BJ (cell line): ENCODE results near the gene CD28. TPM values are rescaled to one million over a fixed set of nuclear protein-coding genes. Genes with fewer than 3 reads are reported as not detected.
"Not testable (repeated sequence)": the region's sequence is repeated elsewhere in the genome, so short reads cannot be mapped to it uniquely, and the experiment has no call there.

ENCODE experiments used
- CTCF ChIA-PET: fragments of 350-600 bp; formaldehyde crosslinking; extraction: SDS; loops from one replicate; lab custom pipeline; 2021; ENCODE audit warnings: antibody characterized with exemption, inconsistent platforms; lab: Yijun Ruan, JAX
- POLR2A ChIA-PET: fragments of 300-600 bp; sonication (Branson Sonifier 250); formaldehyde crosslinking; extraction: SDS; loops from one replicate; lab custom pipeline; 2021; ENCODE audit warnings: antibody characterized with exemption; lab: Charles Lee
- DNase-seq: peaks from one replicate; pipeline ENCODE4 v3.0.0-alpha.2; 2011; ENCODE audit warnings: low read depth
- H3K27me3 ChIP-seq: 2 replicates; pipeline ENCODE4 v1.6.0; 2011; ENCODE audit warnings: low read length; ENCODE audit not compliant: control insufficient read depth, insufficient read depth
- H3K36me3 ChIP-seq: 2 replicates; pipeline ENCODE4 v1.5.1; 2011; ENCODE audit warnings: low read length; ENCODE audit not compliant: control insufficient read depth, insufficient read depth
- H3K4me3 ChIP-seq: 2 replicates; pipeline ENCODE4 v1.5.1; 2011; ENCODE audit warnings: low read depth, mild to moderate bottlenecking, control low read depth, low read length
- polyA plus RNA-seq: library from polyadenylated mRNA; depleted of rRNA; stranded (reverse); fragments of >200 nt; gene quantifications from 2 replicates; pipeline ENCODE4 v1.2.3, GENCODE V29; 2011
- TF ChIP-seq, protein P1 (sequence below): IDR thresholded peaks from 2 replicates; pipeline ENCODE4 v1.5.1; 2011; ENCODE audit warnings: low read depth, mild to moderate bottlenecking, control low read depth, inconsistent platforms, low read length, moderate library complexity; ENCODE audit not compliant: insufficient read depth

Gene CD28
- polyA plus RNA-seq, 1 experiment: not detected

DNA sequence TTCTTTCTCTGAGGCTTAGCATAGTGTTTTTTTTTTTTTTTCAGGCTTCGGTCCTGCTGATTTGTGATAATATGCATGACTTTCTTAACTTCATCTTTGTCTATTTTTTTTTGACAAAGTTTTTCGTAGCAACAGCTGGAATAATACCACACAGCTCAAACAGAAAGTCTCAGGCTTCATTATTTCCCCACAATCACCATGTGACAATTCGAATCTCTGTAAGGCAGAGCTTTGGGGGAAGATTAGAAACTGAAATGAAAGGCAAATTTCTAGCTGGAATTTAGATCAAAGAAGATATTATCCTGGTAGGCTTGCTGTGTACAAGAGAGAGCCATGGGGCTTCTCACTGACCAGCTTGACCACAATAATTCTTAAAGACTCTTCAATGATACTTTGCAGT lies 12.2 kb upstream of the CD28 start:
- CTCF ChIA-PET: interaction anchor here (1.2 to 1.4 kb wide), 2 partner anchors 25 to 49 kb away, joined by 4 to 5 read pairs; no protein-coding TSS in a partner anchor
- TF ChIP-seq, protein P1, sequence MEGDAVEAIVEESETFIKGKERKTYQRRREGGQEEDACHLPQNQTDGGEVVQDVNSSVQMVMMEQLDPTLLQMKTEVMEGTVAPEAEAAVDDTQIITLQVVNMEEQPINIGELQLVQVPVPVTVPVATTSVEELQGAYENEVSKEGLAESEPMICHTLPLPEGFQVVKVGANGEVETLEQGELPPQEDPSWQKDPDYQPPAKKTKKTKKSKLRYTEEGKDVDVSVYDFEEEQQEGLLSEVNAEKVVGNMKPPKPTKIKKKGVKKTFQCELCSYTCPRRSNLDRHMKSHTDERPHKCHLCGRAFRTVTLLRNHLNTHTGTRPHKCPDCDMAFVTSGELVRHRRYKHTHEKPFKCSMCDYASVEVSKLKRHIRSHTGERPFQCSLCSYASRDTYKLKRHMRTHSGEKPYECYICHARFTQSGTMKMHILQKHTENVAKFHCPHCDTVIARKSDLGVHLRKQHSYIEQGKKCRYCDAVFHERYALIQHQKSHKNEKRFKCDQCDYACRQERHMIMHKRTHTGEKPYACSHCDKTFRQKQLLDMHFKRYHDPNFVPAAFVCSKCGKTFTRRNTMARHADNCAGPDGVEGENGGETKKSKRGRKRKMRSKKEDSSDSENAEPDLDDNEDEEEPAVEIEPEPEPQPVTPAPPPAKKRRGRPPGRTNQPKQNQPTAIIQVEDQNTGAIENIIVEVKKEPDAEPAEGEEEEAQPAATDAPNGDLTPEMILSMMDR: no peak

GRCh38 chr2:203697190-203697589 lies 9.2 kb upstream of the CD28 start:
- H3K4me3 ChIP-seq: no peak overlapping the region
- H3K36me3 ChIP-seq: no peaks in the 10 kb centered on the region
- ChIA-PET CTCF (interaction anchor here (0.6 to 2.2 kb wide), 2 partner anchors 12 to 17 kb away, joined by 3 to 5 read pairs; no protein-coding TSS in a partner anchor), POLR2A (no interaction called here)
- DNase-seq: no peak
- TF ChIP-seq, protein P1: no peak
- no peaks in the 10 kb centered on the region for H3K27me3 ChIP-seq

More for the DNA sequence above, 12.2 kb upstream of the CD28 start:
- Histone ChIP-seq H3K4me3 (no peak overlapping the region), H3K36me3 (no peaks in the 10 kb centered on the region), H3K27me3 (no peaks in the 10 kb centered on the region; the same call in 1 of the 2 replicates)
- DNase-seq: no peak
- POLR2A ChIA-PET: no interaction called here

DNA sequence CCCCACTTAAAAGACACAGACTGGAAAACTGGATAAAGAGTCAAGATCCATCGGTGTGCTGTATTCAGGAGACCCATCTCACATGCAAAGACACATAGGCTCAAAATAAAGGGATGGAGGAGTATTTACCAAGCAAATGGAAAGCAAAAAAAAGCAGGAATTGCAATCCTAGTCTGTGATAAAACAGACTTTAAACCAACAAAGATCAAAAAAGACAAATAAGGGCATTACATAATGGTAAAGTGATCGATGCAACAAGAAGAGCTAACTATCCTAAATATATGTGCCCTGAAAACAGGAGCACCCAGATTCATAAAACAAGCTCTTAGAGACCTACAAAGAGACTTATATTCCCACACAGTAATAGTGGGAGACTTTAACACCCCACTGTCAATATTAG lies 8.7 kb upstream of the CD28 start:
- H3K4me3 ChIP-seq, POLR2A ChIA-PET, DNase-seq, H3K36me3 ChIP-seq, H3K27me3 ChIP-seq: not testable (repeated sequence)
- CTCF ChIA-PET: interaction anchor here (0.6 to 2.2 kb wide), 2 partner anchors 12 to 16 kb away, joined by 3 to 5 read pairs; no protein-coding TSS in a partner anchor

DNA sequence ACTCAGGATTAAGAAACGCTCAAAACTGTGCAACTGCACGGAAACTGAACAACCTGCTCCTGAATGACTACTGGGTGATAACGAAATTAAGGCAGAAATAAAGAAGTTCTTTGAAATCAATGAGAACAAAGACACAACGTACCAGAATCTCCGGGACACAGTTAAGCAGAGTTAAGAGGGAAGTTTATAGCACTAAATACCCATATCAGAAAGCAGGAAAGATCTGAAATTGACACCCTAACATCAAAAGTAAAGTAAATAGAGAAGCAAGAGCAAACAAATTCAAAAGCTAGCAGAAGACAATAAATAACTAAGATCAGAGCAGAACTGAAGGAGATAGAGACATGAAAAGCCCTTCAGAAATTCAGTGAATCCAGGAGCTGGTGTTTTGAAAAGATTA lies 8.0 kb upstream of the CD28 start:
- H3K36me3 ChIP-seq, POLR2A ChIA-PET, DNase-seq, H3K27me3 ChIP-seq, H3K4me3 ChIP-seq: not testable (repeated sequence)
- CTCF ChIA-PET: interaction anchor here (2.2 kb wide), 1 partner anchor 16 kb away, joined by 5 read pairs; no protein-coding TSS in a partner anchor

DNA sequence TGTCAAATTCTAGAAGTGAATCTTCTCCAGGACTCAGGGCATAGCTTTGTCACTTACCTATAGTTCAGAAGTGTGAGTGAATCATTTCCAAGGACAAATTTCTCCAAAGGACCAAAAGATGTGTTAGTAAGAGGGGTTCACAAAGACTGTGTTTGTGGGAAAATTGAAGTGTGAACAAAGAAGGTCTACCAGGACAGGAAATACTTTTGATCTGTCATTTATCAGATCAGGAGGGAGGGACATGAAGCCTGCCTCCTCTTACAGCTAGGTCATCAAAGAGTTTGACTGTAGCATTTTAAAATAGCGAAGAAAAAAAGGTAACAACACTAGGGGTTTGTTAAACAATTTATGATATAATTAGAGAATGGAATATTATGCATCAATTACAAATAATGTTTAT lies 2.0 kb upstream of the CD28 start:
- H3K27me3 ChIP-seq: no peaks in the 10 kb centered on the region
- TF ChIP-seq, protein P1: no peak
- no peak for DNase-seq
- ChIA-PET POLR2A (no interaction called here), CTCF (interaction anchor here (1.0 to 1.5 kb wide), 2 partner anchors 12 to 17 kb away, joined by 3 to 4 read pairs; no protein-coding TSS in a partner anchor)
- no peak overlapping the region for H3K4me3 ChIP-seq
- no peaks in the 10 kb centered on the region for H3K36me3 ChIP-seq

GRCh38 chr2:203705178-203705577 lies 1.3 kb upstream of the CD28 start:
- no peak overlapping the region for H3K4me3 ChIP-seq
- CTCF ChIA-PET: no interaction called here
- no peaks in the 10 kb centered on the region for H3K27me3 ChIP-seq
- H3K36me3 ChIP-seq: no peaks in the 10 kb centered on the region
- TF ChIP-seq, protein P1: no peak
- POLR2A ChIA-PET: no interaction called here
- DNase-seq: no peak
